H1 (cell line): ENCODE data around the gene PRKRIP1. TPM values are rescaled to one million over a fixed set of nuclear protein-coding genes. Genes with fewer than 3 reads are reported as not detected.

Experiments used
- CTCF ChIA-PET: fragments of 300-600 bp; sonication (Branson Sonifier 250); formaldehyde crosslinking; loops from one replicate; lab custom pipeline; 2021; ENCODE audit not compliant: partially characterized antibody; lab: Charles Lee
- POLR2A ChIA-PET: fragments of 300-600 bp; sonication (Branson Sonifier 250); formaldehyde crosslinking; loops from one replicate; lab custom pipeline; 2021; ENCODE audit warnings: inconsistent platforms; ENCODE audit not compliant: partially characterized antibody; lab: Charles Lee
- DNase-seq, 2 experiments: peaks; one replicate each; pipeline versions ENCODE4 v3.0.0 to v3.0.0-alpha.2; 2010 to 2022; ENCODE audit warnings: low spot score in 2 of 2, low read depth in 1 of 2, mixed read lengths in 1 of 2
- FAIRE-seq: peaks from 2 replicates; lab custom pipeline; 2011; peaks lifted over from hg19 to GRCh38; lab: Jason Lieb, UNC
- H2AFZ ChIP-seq: 2 replicates; pipeline ENCODE4 v1.8.1; 2012; ENCODE audit warnings: low read length, inconsistent platforms
- H2AK5ac ChIP-seq: 2 replicates; pipeline ENCODE4 v1.6.1; 2013; ENCODE audit warnings: low read depth, low read length
- H2BK120ac ChIP-seq: replicated peaks from 2 replicates; pipeline ENCODE3; 2013; ENCODE audit warnings: low read depth, low read length, inconsistent platforms
- H2BK12ac ChIP-seq: 2 replicates; pipeline ENCODE4 v1.6.1; 2013; ENCODE audit warnings: low read depth, low read length
- H2BK15ac ChIP-seq: 2 replicates; pipeline ENCODE4 v1.6.1; 2013; ENCODE audit warnings: low read length
- H2BK20ac ChIP-seq: 2 replicates; pipeline ENCODE4 v1.6.1; 2013; ENCODE audit warnings: low read length
- H2BK5ac ChIP-seq: 2 replicates; pipeline ENCODE4 v1.6.1; 2013; ENCODE audit warnings: low read depth, low read length
- H3K14ac ChIP-seq: 2 replicates; pipeline ENCODE4 v1.6.1; 2013; ENCODE audit warnings: inconsistent platforms; ENCODE audit not compliant: insufficient read length
- H3K18ac ChIP-seq: 2 replicates; pipeline ENCODE4 v1.6.1; 2013; ENCODE audit warnings: low read length; ENCODE audit errors: extremely low read depth
- H3K23ac ChIP-seq: 2 replicates; pipeline ENCODE4 v1.6.1; 2013; ENCODE audit warnings: inconsistent platforms; ENCODE audit not compliant: insufficient read length
- H3K23me2 ChIP-seq: 2 replicates; pipeline ENCODE4 v1.6.1; 2013; ENCODE audit warnings: low read depth, low read length
- H3K27ac ChIP-seq: 2 replicates; pipeline ENCODE4 v1.6.1; 2011; ENCODE audit warnings: low read depth, low read length, inconsistent platforms
- H3K27me3 ChIP-seq, 4 experiments: replicated peaks in 1 of 4; 1 replicate in 1 of 4; 2 replicates in 3 of 4; pipeline versions ENCODE4 v1.6.1 to v1.8.1; 2011 to 2013; ENCODE audit warnings: low read length in 3 of 4, mild to moderate bottlenecking in 3 of 4, inconsistent platforms in 2 of 4, mixed read lengths in 2 of 4, moderate library complexity in 1 of 4; ENCODE audit not compliant: control insufficient read depth in 3 of 4, insufficient read depth in 3 of 4; ENCODE audit errors: extremely low read depth in 1 of 4
- H3K36me3 ChIP-seq, 4 experiments: 2 replicates each; pipeline versions ENCODE4 v1.6.1 to v1.8.1; 2011 to 2013; ENCODE audit warnings: mild to moderate bottlenecking in 4 of 4, low read length in 3 of 4, moderate library complexity in 2 of 4, control low read depth in 1 of 4, inconsistent platforms in 1 of 4; ENCODE audit not compliant: insufficient read depth in 4 of 4, control insufficient read depth in 2 of 4
- H3K4ac ChIP-seq: replicated peaks from 2 replicates; pipeline ENCODE3; 2013; ENCODE audit warnings: low read length, low read depth, mixed read lengths, inconsistent platforms; ENCODE audit not compliant: insufficient read length
- H3K4me1 ChIP-seq, 4 experiments: replicated peaks in 1 of 4; 1 replicate in 1 of 4; 2 replicates in 3 of 4; pipeline versions ENCODE4 v1.6.1 to v1.8.1; 2011 to 2013; ENCODE audit warnings: low read length in 3 of 4, inconsistent platforms in 2 of 4, mixed read lengths in 1 of 4; ENCODE audit not compliant: insufficient read depth in 4 of 4, control insufficient read depth in 3 of 4
- H3K4me2 ChIP-seq, 2 experiments: 2 replicates each; pipeline versions ENCODE4 v1.6.1 to v1.8.1; 2011 to 2013; ENCODE audit warnings: low read depth in 2 of 2, low read length in 2 of 2, control low read depth in 1 of 2, inconsistent platforms in 1 of 2, mild to moderate bottlenecking in 1 of 2; ENCODE audit not compliant: insufficient read depth in 1 of 2
- H3K4me3 ChIP-seq, 4 experiments: fragments of 200-600, 300-600 bp in 1 of 4; sonication (generic), shearing (Covaris generic), sonication (Bioruptor Twin) in 1 of 4; 2 replicates each; pipeline versions ENCODE4 v1.5.1 to v1.8.1; 2011 to 2016; ENCODE audit warnings: low read length in 4 of 4, low read depth in 3 of 4, control low read depth in 2 of 4, inconsistent platforms in 2 of 4, mild to moderate bottlenecking in 2 of 4, mixed read lengths in 1 of 4, moderate library complexity in 1 of 4; ENCODE audit not compliant: insufficient read depth in 2 of 4; ENCODE audit errors: extremely low read depth in 1 of 4
- H3K56ac ChIP-seq: replicated peaks from 2 replicates; pipeline ENCODE3; 2013; ENCODE audit warnings: low read depth, mild to moderate bottlenecking, mixed read lengths, low read length, inconsistent platforms; ENCODE audit not compliant: insufficient read length
- H3K79me1 ChIP-seq: 2 replicates; pipeline ENCODE4 v1.6.1; 2013; ENCODE audit warnings: low read depth, low read length, control low read depth
- H3K79me2 ChIP-seq, 2 experiments: 2 replicates each; pipeline versions ENCODE4 v1.6.1 to v1.8.1; 2012 to 2013; ENCODE audit warnings: low read length in 2 of 2, mild to moderate bottlenecking in 2 of 2, inconsistent platforms in 1 of 2; ENCODE audit not compliant: insufficient read depth in 2 of 2, control insufficient read depth in 1 of 2
- H3K9ac ChIP-seq, 4 experiments: replicated peaks in 1 of 4; 1 replicate in 1 of 4; 2 replicates in 3 of 4; pipeline versions ENCODE4 v1.6.1 to v1.8.1; 2011 to 2013; ENCODE audit warnings: low read depth in 3 of 4, low read length in 3 of 4, control low read depth in 2 of 4, mild to moderate bottlenecking in 2 of 4, moderate library complexity in 2 of 4, inconsistent platforms in 1 of 4; ENCODE audit errors: extremely low read depth in 1 of 4
- H3K9me3 ChIP-seq, 2 experiments: 2 replicates each; pipeline versions ENCODE4 v1.6.1 to v1.8.1; 2012 to 2013; ENCODE audit warnings: mild to moderate bottlenecking in 2 of 2, moderate library complexity in 2 of 2, control low read depth in 1 of 2, inconsistent platforms in 1 of 2, low read depth in 1 of 2, low read length in 1 of 2, mixed read lengths in 1 of 2; ENCODE audit not compliant: insufficient read depth in 2 of 2
- H4K20me1 ChIP-seq, 2 experiments: replicated peaks in 1 of 2; 2 replicates each; pipeline versions ENCODE3 to v1.8.1; 2011 to 2013; ENCODE audit warnings: inconsistent platforms in 2 of 2, low read length in 2 of 2, mild to moderate bottlenecking in 1 of 2; ENCODE audit not compliant: insufficient read depth in 2 of 2, control insufficient read depth in 1 of 2
- H4K5ac ChIP-seq: 2 replicates; pipeline ENCODE4 v1.6.1; 2013; ENCODE audit warnings: low read length, low read depth, mixed read lengths, inconsistent platforms; ENCODE audit not compliant: insufficient read length
- H4K8ac ChIP-seq: 2 replicates; pipeline ENCODE4 v1.8.0; 2013; ENCODE audit warnings: mild to moderate bottlenecking, moderate library complexity, low read length, inconsistent platforms; ENCODE audit not compliant: insufficient read depth; ENCODE audit errors: extremely low read depth
- H4K91ac ChIP-seq: replicated peaks from 2 replicates; pipeline ENCODE3; 2013; ENCODE audit warnings: low read length, mixed read lengths, inconsistent platforms; ENCODE audit not compliant: insufficient read length
- ASH2L ChIP-seq: fragments of 200-600, 300-600 bp; sonication (generic); IDR thresholded peaks from one replicate; pipeline ENCODE4 v1.7.1; 2017; ENCODE audit warnings: low read length
- E2F6 ChIP-seq: IDR thresholded peaks from 2 replicates; pipeline ENCODE4 v1.6.1; 2012; ENCODE audit warnings: inconsistent platforms
- EGR1 ChIP-seq: IDR thresholded peaks from 2 replicates; pipeline ENCODE4 v1.6.1; 2011; ENCODE audit warnings: low read depth, low read length, borderline replicate concordance
- HDAC2 ChIP-seq, 2 experiments: fragments of 300-600 bp in 1 of 2; sonication (generic) in 1 of 2; IDR thresholded peaks; 2 replicates each; pipeline ENCODE4 v1.6.1; 2011 to 2012; ENCODE audit warnings: low read depth in 2 of 2, low read length in 2 of 2, mild to moderate bottlenecking in 2 of 2, moderate library complexity in 2 of 2, borderline replicate concordance in 1 of 2, inconsistent platforms in 1 of 2
- HDAC6 ChIP-seq: IDR thresholded peaks from one replicate; pipeline ENCODE4 v1.7.1; 2012; ENCODE audit warnings: low read depth, mild to moderate bottlenecking, inconsistent platforms, low read length, moderate library complexity
- KDM5A ChIP-seq: fragments of 200-600 bp; IDR thresholded peaks from 2 replicates; pipeline ENCODE4 v1.7.1; 2012; ENCODE audit warnings: mild to moderate bottlenecking, low read length, inconsistent platforms, mixed read lengths
- MAFK ChIP-seq: IDR thresholded peaks from 2 replicates; pipeline ENCODE4 v1.6.1; 2012; ENCODE audit warnings: low read depth, mild to moderate bottlenecking, improper control_type of control experiment, low read length
- NANOG ChIP-seq: IDR thresholded peaks from 2 replicates; pipeline ENCODE4 v1.6.1; 2011; ENCODE audit warnings: low read length, low read depth, mild to moderate bottlenecking, inconsistent platforms; ENCODE audit not compliant: insufficient read depth, poor library complexity, severe bottlenecking
- RXRA ChIP-seq: IDR thresholded peaks from 2 replicates; pipeline ENCODE4 v1.6.1; 2011; ENCODE audit warnings: low read depth, mild to moderate bottlenecking, low read length, moderate library complexity; ENCODE audit not compliant: insufficient read depth
- SIX5 ChIP-seq: IDR thresholded peaks from 2 replicates; pipeline ENCODE4 v1.6.1; 2011; ENCODE audit warnings: mild to moderate bottlenecking, low read depth, low read length
- WGBS, 2 experiments: shearing (Covaris generic) in 1 of 2; methylation state at CpG; one replicate each; pipeline versions ENCODE4 v1.1.6 to v1.1.7; 2013 to 2015; ENCODE audit warnings: low lambda C conversion rate in 2 of 2, mixed read lengths in 2 of 2, inconsistent platforms in 1 of 2, low coverage in 1 of 2, missing lambda C conversion rate in 1 of 2; ENCODE audit not compliant: insufficient replicate concordance in 2 of 2, insufficient coverage in 1 of 2, insufficient read length in 1 of 2; ENCODE audit errors: extremely low coverage in 1 of 2, missing lambda C conversion rate in 1 of 2; 5-methylcytosine and 5-hydroxymethylcytosine counted together
- polyA plus RNA-seq, 7 experiments: library from polyadenylated mRNA; depleted of rRNA in 3 of 7; stranded (reverse) in 5 of 7; unstranded in 2 of 7; fragments of >200 nt in 5 of 7; fragments of 200-250 nt in 2 of 7; gene quantifications; 1 replicate in 5 of 7; 2 replicates in 1 of 7; 4 replicates in 1 of 7; pipeline versions ENCODE4 v1.2.1 to v1.2.3, GENCODE V29; 2011 to 2013; ENCODE audit warnings: missing spikeins in 2 of 7, mixed read lengths in 2 of 7
- total RNA-seq: library from RNA; stranded (reverse); fragmentation: NEBNext Ultra II Directional; extraction: Animal tissue kit (Norgen Biotek cat#: 25700); gene quantifications from 2 replicates; pipeline ENCODE4 v1.2.1, GENCODE V29; 2021

Gene PRKRIP1
- total and polyA plus RNA-seq, 2 of the 8 experiments (the other 6 are each of a cell fraction or from before 2014, with no cell fraction given): 11.1 to 22.0 TPM

- CTCF ChIA-PET: interaction anchor here (1.2 to 1.8 kb wide), 4 partner anchors 16 to 31 kb away, joined by 4 to 9 read pairs (median 6); no protein-coding TSS in a partner anchor
- no peak overlapping the region for H3K9ac ChIP-seq
- H4K91ac ChIP-seq: no peak overlapping the region
- no peak overlapping the region for H2AFZ ChIP-seq
- no peak for DNase-seq
- H3K23ac ChIP-seq: no peak overlapping the region
- H2AK5ac ChIP-seq: no peak overlapping the region
- H2BK20ac ChIP-seq: no peak overlapping the region
- WGBS, 2 experiments: 93% methylated on average over 10 of the region's 10 CpGs; no CpG with 5 or more reads in 1 of the 2 experiments
- H3K4me2 ChIP-seq: no peak overlapping the region
- H3K9me3 ChIP-seq: no peaks in the 10 kb centered on the region
- POLR2A ChIA-PET: interaction anchor here (0.7 to 3.6 kb wide), 2 partner anchors 12 to 39 kb away, joined by 3 to 16 read pairs; no protein-coding TSS in a partner anchor
- no peak overlapping the region for H3K18ac ChIP-seq
- TF ChIP-seq KDM5A: no peak
- TF ChIP-seq HDAC2 (IDR thresholded peaks at IDR 0.05; ENCODE audit: borderline replicate concordance in 1 of 2, low read depth in 2 of 2, low read length in 2 of 2): no peak
- no peak for TF ChIP-seq EGR1
- TF ChIP-seq HDAC6: no peak
- TF ChIP-seq SIX5: no peak
- TF ChIP-seq MAFK: no peak
- TF ChIP-seq NANOG: no peak
- no peak for TF ChIP-seq RXRA
- no peak for TF ChIP-seq ASH2L
- no peak for TF ChIP-seq E2F6
- H3K27me3 ChIP-seq: no peaks in the 10 kb centered on the region
- no peak for FAIRE-seq
- H2BK12ac ChIP-seq: no peak overlapping the region
- H3K23me2 ChIP-seq: peaks cover 3% of the 10 kb centered on the region; the same call in 1 of the 2 replicates
- no peaks in the 10 kb centered on the region for H3K79me1 ChIP-seq
- no peaks in the 10 kb centered on the region for H3K79me2 ChIP-seq
- no peak overlapping the region for H2BK15ac ChIP-seq
- no peak overlapping the region for H3K14ac ChIP-seq
- no peak overlapping the region for H3K4me3 ChIP-seq
- H4K5ac ChIP-seq: no peak overlapping the region
- peaks cover 0 to 3% of the 10 kb centered on the region in 2 experiments for H4K20me1 ChIP-seq
- no peak overlapping the region for H3K56ac ChIP-seq
- H3K4me1 ChIP-seq: peaks cover 0 to 8% (median 5%) of the 10 kb centered on the region in 4 experiments; a peak in 5 of 7 replicates
- no peak overlapping the region for H2BK120ac ChIP-seq
- no peak overlapping the region for H3K4ac ChIP-seq
- H3K27ac ChIP-seq: no peak overlapping the region
- H4K8ac ChIP-seq: no peak overlapping the region
- H3K36me3 ChIP-seq: peaks cover 0 to 3% (median 0%) of the 10 kb centered on the region in 4 experiments; a peak in 1 of 8 replicates
- H2BK5ac ChIP-seq: no peak overlapping the region
These were observed 40.0 kb downstream of the PRKRIP1 start for GRCh38 chr7:102436118-102436517.
